T-helper 22 cell (primary cell): ENCODE results near the gene CDK9.

ENCODE experiments used
- DNase-seq: peaks from one replicate; pipeline ENCODE4 v3.0.0-alpha.2; 2020; ENCODE audit warnings: low read depth

CDK9 gene

DNA sequence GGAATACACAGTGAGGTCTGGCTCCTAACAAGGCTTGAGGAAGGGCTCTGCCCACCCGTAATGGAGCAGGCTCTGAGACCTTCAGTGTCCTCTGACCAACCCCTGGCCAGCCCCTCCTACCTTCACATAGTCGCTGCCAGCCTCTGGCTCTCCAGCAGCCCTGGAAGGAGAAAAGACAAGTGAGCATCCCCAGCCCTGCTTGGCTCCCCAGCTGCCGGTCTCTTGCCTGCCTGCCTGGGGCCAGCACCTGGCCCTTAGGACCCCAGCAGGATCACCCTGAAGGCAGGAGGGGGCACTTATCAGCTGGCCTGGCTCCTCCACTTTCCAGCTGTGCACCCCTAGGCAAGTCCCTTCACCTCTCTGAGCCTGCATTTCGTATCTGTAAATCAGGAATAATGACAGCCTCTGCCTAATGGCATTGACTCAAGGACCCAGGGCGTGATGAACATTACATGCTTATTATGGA lies 24.3 kb upstream of the CDK9 start:
- DNase-seq: no peak

DNA sequence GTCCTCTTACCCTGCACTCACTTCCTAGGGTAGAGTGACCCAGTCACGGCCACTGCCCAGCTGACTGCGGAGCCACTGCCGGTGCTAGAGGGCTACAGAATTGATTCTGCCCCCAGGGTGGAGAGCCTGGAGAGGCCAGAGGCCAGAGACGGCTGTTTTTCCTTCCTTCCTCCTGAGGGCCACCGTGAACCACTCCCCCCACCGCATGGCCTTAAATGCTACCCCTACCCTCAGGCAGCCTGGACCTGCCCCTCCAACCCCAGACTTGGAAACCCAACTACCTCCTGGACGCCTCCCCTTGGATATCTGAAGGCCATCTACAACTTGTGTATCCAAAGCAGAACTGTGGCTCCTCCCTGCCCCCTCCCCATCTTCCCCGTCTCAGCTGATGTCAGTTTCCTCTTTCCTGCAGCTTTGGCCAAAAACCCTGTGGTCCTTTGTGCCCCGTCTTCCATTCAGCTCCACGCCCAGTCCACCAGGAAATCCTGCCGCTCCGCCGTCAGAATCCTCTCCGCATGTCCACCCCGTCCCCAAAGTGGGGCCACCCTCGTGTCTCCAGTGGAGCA lies 23.6 kb upstream of the CDK9 start:
- DNase-seq: no peak

DNA sequence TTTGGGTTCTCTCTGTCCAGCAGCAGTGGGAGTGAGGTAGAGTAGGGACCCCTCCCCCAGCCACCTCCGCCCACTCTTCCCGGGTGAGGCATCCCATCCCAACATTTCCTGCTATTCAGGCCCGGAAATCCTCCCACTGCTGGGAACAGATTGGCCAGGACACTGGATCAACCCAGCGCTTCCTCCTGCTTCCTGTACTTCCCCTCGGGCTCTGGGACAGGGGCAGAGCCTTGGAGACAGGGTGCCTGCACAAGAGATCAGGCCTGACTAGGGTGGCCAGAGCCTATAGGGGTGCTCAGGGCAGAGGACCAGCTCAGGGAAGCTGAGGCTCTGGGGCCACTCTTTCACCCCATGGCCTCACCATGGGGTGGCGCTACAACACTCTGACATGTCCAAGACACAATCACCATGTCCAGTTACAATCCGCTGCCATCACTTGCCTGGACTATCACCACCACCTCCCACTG lies 21.9 kb upstream of the CDK9 start:
- DNase-seq: no peak

DNA sequence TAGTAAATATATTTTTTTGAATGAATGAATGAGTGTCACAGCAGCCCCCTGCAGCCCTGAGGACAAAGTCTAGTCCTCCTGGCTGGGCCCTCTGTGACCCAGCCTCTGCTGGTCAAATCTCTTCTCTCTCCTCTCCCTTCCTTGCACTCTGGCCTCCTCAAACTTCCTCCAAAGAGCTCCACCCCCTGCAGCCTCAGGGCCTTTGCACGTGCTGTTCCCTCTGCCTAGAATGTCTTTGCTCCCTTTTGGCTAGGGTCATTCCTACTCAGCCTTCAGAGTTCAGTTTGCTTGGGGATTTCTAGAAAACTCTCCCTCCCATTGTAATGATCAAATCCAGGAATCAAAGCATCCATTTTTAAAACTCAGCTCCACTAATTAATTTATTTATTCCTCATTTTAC lies 20.4 kb upstream of the CDK9 start:
- no peak for DNase-seq

DNA sequence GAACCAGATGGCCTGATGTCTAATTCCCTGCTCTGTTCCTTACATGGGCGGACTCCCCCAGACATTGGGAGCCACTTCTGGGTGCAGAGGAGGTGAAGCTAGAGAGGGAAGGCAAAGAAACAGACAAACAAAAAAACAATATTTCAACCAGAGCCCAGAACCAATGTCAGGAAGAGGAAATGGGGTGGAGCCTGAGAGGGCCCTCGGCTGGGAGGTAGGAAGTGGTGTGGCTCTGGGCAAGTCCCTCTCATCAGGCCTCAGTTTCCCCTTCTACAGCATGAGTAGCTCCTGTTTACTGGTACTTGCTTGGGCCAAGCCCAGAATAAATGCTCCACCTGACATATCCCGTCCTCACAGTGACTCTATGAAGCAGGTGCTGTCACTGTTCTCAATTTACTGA lies 18.4 kb upstream of the CDK9 start:
- DNase-seq: no peak

DNA sequence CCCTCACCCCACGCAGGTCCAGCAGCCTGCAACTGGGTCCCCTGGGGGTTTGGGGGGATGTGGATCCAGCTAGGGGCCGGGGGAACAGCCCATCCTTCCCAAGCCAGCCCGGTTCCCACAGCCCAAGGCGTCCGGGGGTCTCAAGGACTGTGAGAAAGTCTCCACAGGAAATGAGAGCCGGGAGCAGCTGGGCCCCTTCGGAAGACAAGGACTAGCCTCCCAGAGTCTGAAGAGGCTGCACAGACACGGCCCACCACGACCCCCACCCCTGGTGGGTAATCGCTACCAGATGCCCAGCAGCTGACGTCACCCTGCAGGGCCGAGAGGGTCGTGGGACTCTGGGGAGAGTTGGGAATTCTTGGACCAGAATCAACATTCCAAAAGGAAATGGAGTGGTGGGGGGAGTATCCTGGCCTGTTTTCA lies 17.9 kb upstream of the CDK9 start:
- DNase-seq: no peak

DNA sequence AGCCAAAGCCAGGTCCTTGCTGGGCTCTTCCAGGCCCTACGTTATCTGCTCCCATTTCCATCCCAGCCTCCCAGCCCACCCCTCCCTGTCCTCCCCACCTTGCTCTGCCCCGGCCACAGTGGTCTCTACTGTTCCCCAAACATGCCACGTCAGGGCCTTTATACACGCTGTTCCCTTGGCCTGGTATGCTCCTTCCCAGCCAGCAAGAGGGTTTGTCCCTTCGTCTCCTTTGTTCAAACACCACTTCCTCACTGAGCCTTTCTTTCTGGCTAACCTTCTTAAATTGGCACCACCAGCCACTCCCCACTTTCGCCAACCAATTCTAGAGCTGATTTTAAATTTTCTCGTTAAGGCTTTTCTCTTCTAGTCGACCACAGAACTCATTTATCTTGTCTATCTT lies 17.1 kb upstream of the CDK9 start:
- DNase-seq: no peak

DNA sequence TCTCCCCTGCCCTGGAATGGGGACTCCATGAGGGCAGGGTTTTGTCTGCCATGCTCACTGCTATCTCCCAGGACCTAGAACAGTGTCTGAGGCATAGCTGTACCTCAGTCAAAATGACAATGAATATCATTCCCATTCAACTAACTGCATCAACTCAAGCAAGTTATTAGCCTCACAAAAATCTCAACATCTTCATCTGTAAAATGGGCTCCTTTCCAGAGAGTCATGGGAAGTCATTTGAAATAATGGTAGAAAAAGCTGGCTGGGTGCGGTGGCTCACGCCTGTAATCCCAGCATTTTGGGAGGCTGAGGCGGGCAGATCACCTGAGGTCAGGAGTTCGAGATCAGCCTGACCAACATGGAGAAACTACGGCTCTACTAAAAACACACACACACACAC lies 16.7 kb upstream of the CDK9 start:
- DNase-seq: no peak

DNA sequence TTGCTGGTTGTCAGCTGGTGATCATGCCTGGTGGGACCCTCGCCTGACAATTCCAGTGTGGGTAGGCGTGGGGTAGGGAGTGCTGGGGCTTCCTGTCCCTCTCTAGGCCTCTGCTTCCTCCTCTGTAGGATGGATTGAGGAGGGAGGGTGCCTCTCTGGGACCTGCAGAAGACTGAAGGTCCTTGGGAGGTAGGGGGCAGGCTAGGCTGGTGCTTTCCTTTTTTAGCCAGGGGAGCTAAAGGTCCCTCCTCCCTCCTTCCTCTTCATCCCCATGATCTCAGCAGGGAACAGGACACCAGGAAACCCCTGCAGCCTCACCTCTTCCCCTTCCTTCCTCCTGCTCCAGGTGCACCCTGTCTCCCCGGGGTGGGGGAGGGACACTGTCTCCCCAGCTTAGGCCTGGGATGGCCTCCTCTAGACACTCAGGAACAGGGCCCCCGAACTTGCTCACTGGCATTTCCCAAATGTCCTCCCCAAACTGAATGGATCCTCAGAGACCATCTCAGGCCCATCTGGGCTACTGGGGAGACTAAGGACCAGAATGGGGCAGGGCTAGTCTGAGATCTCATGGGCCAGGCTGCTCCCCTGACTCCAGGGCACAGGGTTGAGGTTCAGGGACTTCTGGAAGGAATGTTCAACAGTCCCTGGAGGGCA lies 15.8 kb upstream of the CDK9 start:
- DNase-seq: no peak

DNA sequence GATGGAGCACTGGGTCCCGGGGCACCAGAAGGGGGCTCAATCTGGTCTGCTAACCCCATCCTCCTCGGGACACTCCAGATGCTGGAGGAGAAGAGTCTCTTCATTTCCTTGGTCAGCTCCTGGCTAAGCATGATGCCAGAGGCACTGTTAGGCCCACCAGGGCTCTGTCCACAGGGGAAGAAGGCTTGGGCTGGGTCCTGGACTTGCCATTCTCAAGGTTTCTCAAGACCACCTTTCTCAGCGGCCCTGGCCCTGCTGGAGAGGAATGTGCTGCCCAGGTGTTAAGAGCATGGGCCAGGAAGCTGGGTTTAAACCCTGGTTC lies 15.3 kb upstream of the CDK9 start:
- DNase-seq: no peak

DNA sequence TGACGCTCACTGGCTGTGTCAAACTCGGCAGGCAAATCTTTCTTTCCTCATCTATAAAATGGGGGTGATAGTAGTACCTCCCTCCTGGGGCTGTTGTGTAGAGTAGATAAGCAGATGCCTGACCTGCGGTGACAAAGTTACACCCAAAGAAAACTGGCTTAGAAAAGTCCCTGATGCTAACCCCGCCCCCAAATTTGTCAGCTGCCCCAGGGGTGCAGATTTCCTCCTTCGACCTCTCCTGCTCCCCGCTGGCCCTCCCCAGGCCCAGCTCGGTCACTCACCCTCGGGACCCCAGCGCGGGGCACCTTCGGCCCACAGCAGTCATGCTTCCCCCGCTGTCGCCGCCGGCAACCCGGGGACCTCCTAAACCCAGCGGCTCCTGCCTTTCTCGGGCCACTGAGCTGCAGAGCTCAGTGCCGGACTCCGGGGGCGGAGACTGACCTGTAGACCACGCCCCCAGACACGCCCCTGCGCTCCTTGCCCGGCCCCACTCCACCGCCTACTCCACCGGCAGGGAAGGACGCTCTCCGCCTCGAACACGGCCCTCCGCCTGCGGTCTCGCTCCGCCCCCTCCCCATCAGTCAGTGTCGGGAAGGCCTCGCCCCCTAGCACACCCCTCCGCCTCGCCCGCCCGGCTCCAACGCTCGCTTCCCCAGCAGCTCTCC lies 14.8 kb upstream of the CDK9 start:
- peak; percentile 91 for DNase-seq

DNA sequence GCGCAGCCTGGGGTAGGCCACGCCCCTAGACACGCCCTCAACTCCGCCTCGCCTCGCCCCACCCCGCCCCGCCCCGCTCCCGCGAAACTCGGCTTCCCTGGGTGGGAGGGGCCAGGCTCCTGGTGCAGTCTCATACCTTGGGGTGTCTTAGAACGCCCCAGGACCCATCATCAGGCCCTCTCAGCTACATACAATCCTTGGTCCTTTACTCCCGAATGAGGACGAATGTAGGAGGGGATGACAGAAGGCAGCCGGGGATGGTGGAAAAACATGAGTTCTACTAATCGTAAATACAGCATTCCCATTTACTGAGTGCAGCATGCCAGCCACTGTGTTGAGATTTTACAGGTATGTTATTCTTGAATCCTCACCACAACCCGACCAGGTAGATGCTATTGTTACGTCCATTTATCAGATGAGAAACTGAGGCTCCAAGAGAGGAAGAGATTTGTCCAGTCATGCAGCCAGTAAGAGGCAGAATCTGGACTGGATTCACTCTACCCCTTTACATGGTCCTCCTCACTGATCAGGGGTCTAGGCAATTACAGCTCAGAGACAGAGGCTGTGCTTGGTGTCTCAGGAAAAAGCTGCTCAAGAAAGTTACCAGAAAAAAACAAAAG lies 14.2 kb upstream of the CDK9 start:
- DNase-seq: no peak

DNA sequence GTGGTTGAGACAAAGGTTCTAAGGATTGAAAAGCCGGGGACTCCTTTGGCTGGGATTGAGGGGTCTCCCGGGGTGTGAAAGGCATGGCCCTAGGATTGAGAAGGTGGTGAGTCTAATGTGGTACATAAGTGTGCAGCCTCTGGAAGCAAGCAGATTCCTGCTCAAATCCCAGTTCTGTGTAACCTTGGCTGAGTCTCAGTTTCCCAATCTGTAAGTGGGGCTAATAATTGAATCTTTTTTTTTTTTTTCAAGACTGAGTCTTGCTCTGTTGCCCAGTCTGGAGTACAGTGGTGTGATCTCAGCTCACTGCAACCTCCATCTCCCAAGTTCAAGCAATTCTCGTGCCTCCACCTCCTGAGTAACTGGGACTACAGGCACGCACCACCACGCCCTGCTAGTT lies 13.2 kb upstream of the CDK9 start:
- DNase-seq: no peak

DNA sequence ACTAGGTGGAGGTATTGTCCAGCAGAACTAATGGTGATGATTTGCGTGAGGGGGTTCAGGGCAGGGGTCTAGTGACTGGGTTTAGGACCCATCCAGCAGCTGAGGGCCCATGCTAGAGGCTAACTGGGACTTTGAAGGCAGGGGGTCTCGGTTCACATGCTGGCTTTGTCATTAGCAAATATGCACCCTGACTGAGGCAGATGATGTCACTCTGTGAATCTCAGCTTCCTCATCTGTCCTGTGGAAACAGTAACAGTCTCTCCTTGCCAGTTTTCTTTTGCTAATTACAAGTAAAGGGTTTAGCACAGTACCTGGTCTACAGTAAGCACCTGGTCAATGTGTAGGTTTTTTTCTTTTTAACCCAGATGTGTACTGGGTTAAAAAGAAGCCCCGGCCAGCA lies 12.6 kb upstream of the CDK9 start:
- no peak for DNase-seq

DNA sequence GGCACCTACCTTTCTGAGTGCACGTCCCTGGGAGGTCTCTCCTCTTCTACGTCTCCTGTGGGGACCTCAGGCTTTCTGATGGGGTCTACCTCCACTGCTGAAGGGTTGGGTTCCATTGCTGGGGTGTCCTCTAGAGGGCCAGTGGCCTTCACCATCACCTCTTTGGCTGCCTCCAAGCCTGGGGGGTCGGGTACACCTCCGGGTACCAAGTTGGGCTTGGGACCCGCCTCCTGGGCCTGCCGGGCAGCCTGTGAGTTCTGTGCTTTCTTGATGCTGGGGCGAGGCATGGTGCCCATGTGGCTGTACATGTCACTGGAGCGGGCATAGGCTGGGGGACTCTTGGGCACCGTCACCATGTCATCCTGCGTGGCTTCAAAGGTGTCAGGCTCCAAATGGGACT lies 11.9 kb upstream of the CDK9 start:
- DNase-seq: no peak

DNA sequence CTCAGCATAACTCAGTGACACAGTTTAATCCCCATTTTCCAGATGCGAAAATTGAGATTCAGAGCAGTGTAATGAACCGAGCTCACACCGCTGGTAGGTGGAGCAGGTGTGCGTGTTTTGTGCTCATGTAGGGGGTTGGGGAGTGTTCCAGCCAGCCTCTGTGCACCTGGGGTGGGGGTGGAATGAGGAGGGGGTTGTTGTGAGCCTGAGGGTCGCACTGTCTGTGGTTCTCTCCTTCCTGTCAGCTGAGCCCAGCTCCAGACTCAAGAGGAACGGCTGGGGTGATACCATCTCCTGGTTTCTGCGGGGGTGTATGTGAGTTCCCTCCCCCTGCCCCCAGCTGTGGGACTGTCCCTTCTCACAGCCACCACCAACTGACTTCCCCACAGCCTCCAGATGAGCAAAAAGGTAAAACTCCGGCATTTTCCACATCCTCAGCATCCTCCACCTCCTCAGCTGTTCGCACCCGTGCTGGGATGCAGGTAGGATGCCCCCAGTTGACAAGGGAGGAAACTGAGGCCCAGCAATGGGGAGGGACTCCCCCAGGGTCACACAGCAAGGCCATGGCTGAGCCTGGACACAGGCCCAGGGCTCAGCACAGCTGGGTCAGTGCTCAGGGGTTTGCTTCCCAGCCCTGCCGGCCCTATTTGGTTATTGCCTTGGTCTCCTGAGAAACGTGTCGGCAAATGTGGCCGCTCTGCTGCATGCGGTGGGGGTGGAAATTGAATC lies 9.5 kb upstream of the CDK9 start:
- DNase-seq: peak; percentile 61

DNA sequence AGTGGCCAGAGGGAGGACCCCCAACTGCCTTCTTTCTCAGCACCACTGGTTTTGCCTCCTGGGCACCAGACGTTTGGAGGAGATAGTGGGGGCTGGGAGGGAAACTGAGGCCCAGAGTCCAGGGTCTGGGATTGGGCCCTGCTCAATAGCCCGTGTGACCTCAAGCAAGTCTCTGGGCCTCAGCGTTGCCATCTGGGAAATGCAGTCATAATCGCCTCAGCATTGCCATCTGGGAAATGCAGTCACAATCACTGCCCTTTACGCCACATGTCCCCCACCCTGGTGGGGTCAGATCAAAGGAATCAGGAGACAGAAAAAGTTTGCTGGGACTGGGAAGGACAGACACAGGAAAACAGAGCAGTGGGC lies 8.9 kb upstream of the CDK9 start:
- DNase-seq: no peak

DNA sequence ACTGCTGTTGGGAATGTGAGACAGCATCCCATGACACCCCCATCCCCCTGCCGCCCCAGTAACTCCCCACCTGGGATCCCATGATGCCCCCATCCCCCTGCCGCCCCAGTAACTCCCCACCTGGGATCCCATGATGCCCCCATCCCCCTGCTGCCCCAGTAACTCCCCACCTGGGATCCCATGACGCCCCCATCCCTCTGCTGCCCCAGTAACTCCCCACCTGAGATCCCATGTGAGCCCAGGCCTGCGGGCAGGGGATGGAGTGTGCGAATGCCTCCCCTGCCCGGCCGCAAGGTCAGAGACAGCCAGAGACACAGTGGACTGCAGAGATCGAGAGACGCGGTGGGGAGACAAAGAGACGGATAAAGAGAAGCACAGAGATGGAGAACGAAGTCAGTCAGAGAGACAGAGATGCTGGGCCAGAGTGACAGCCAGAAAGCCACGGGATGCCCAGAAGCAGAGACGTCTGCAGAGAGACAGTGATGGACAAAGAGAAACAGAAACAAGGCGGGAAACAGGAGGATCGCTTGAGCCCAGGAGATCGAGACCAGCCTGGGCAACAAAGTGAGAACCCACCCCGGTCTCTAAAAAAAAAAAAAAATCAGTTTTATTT lies 8.4 kb upstream of the CDK9 start:
- DNase-seq: no peak

DNA sequence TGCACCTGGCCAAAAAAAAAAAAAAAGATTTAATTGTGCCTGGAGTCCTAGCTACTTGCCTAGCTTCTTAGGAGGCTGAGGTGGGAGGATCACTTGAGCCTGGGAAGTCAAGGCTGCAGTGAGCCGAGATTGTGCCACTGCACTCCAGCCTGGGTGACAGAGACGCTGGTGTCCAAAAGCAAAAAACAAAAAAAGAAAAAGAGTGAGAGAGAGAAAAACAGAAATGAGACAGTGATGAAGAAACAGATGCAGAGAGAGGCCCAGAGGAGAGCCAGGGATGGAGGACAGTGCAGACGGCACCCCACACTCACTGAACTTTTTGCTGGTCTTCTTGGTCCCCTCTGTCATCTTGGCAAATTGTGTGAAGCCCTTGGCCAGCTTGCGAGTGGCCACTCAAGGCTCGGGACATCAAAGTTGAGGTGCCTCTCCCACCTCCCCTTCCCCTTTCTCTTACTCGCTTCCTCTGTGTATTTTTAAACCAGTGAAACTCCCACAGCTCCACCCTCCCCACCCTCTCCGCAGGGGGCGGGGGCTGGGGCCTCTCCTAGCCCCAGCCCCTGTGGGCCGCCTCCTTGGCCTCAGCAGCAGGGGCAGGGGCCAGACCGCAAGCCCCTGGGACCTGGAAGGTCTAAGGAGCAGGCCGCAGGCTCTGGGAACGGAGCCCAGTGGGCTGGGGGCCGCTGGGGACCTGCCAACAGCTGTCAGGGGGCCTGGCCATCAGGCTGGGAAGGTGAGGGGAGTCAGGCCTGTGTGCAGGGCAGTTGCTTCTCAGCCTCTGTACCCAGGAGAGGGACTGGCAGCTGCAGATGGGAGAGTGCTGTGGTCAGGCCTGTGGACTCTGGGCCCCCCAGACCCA lies 7.3 kb upstream of the CDK9 start, which contains the start of gene SH2D3C:
Gene SH2D3C, minus strand, starts transcription at position 387 of the 856 bp plus-strand sequence. Its CDS starts 39 bp downstream, at position 348.
- DNase-seq: no peak

DNA sequence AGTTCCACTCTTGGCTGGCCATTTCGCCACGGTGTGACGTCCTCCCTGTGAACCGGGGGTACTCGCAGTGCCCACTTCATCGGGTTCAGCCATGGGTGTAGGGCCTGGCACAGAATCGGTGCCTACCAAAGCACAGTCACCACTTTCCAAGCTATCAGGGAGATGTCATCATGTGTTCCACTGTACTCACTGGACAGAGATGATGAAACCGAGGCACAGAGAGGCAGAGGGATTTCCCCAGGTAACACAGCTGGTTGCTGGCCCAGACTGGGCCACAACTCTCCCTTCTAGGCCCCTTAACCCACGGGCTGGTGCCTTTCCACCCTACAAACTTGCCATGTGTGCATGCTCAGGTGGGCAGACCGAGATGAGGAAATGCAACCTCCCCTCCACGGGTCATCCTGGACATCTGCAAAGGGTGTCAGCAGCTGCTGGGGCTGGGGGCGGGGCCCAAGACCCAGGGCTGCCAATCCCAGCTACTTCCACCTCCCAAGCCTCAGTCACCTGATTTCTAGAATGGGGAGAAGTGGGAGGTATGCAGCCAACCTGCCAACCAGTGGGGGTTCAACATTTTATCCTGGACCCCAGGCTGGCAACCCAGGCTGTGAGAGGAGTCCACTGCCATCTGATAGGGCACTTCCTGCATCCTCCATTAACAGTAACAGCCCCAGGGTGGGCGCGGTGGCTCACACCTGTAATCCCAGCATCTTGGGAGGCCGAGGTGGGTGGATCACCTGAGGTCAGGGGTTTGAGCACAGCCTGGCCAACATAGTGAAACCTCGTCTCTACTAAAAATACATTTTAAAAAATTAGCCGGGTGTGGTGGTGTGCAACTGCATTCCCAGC lies 6.5 kb upstream of the CDK9 start:
- DNase-seq: peak; percentile 46
